Measurements from ENCODE around the gene WWTR1.

Gene WWTR1

GRCh38 chr3:149630806-149631205, 27.0 kb downstream of the WWTR1 start:
- H3K4me3 ChIP-seq (ENCODE audit: low read length) = no peak overlapping the region
- no peak for DNase-seq (ENCODE audit: low read depth, low spot score)

- no peak for DNase-seq (ENCODE audit: low read depth, low spot score)
- no peak overlapping the region for H3K4me3 ChIP-seq (ENCODE audit: low read length)
Measured at GRCh38 chr3:149628957-149629670, 28.7 kb downstream of the WWTR1 start.

GRCh38 chr3:149626671-149627070, 31.2 kb downstream of the WWTR1 start:
- no peak for DNase-seq (ENCODE audit: low read depth, low spot score)

GRCh38 chr3:149625795-149626194, 32.0 kb downstream of the WWTR1 start:
- no peak for DNase-seq (ENCODE audit: low read depth, low spot score)
- no peak overlapping the region for H3K4me3 ChIP-seq (ENCODE audit: low read length)

More at GRCh38 chr3:149626671-149627070, 31.2 kb downstream of the WWTR1 start:
- H3K4me3 ChIP-seq (ENCODE audit: low read length) = no peak overlapping the region

- DNase-seq (ENCODE audit: low read depth, low spot score) = no peak
- H3K4me3 ChIP-seq (ENCODE audit: low read length) = no peak overlapping the region
Measured at GRCh38 chr3:149623824-149624223, 34.0 kb downstream of the WWTR1 start.

- DNase-seq (ENCODE audit: low read depth, low spot score) = no peak
- no peak overlapping the region for H3K4me3 ChIP-seq (ENCODE audit: low read length)
Measured at GRCh38 chr3:149621218-149622005, 36.4 kb downstream of the WWTR1 start.

- H3K4me3 ChIP-seq (ENCODE audit: low read length) = no peak overlapping the region
- no peak for DNase-seq (ENCODE audit: low read depth, low spot score)
Measured at GRCh38 chr3:149620291-149621020, 37.4 kb downstream of the WWTR1 start.

GRCh38 chr3:149619136-149619535, 38.7 kb downstream of the WWTR1 start:
- H3K4me3 ChIP-seq (ENCODE audit: low read length) = no peak overlapping the region
- no peak for DNase-seq (ENCODE audit: low read depth, low spot score)

GRCh38 chr3:149618151-149619123, 39.4 kb downstream of the WWTR1 start:
- DNase-seq (ENCODE audit: low read depth, low spot score) = no peak
- H3K4me3 ChIP-seq (ENCODE audit: low read length) = no peak overlapping the region

GRCh38 chr3:149615731-149616221, 42.0 kb downstream of the WWTR1 start:
- DNase-seq (ENCODE audit: low read depth, low spot score) = no peak
- no peak overlapping the region for H3K4me3 ChIP-seq (ENCODE audit: low read length)

GRCh38 chr3:149613988-149614387, 43.8 kb downstream of the WWTR1 start:
- H3K4me3 ChIP-seq (ENCODE audit: low read length) = no peak overlapping the region
- DNase-seq (ENCODE audit: low read depth, low spot score) = no peak

- H3K4me3 ChIP-seq (ENCODE audit: low read length) = no peak overlapping the region
- no peak for DNase-seq (ENCODE audit: low read depth, low spot score)
Measured at GRCh38 chr3:149612456-149612855, 45.4 kb downstream of the WWTR1 start.

- no peak overlapping the region for H3K4me3 ChIP-seq (ENCODE audit: low read length)
- DNase-seq (ENCODE audit: low read depth, low spot score) = no peak
Measured at GRCh38 chr3:149611149-149611548, 46.7 kb downstream of the WWTR1 start.

- no peak overlapping the region for H3K4me3 ChIP-seq (ENCODE audit: low read length)
- no peak for DNase-seq (ENCODE audit: low read depth, low spot score)
Measured at GRCh38 chr3:149610351-149611105, 47.3 kb downstream of the WWTR1 start.

- no peak for DNase-seq (ENCODE audit: low read depth, low spot score)
- H3K4me3 ChIP-seq (ENCODE audit: low read length) = no peak overlapping the region
Measured at GRCh38 chr3:149609595-149609994, 48.2 kb downstream of the WWTR1 start.

GRCh38 chr3:149608987-149609386, 48.8 kb downstream of the WWTR1 start:
- no peak for DNase-seq (ENCODE audit: low read depth, low spot score)
- H3K4me3 ChIP-seq (ENCODE audit: low read length) = no peak overlapping the region

- no peak overlapping the region for H3K4me3 ChIP-seq (ENCODE audit: low read length)
- DNase-seq (ENCODE audit: low read depth, low spot score) = no peak
Measured at GRCh38 chr3:149605902-149606301, 51.9 kb downstream of the WWTR1 start.

Measured in Jurkat, Clone E6-1 (cell line).